Thyroid gland (tissue), 4 donors: ENCODE results near the gene ANAPC10. TPM values are rescaled to one million over a fixed set of nuclear protein-coding genes. Genes with fewer than 3 reads are reported as not detected.

ENCODE experiments used
- DNase-seq, 2 donors: peaks; one replicate each; pipeline ENCODE4 v3.0.0-alpha.2; 2019
- H3K27ac ChIP-seq, 3 donors: fragments of 200-600 bp; sonication (generic); 1 replicate in 2 of 3; 2 replicates in 1 of 3; pipeline ENCODE4 v1.5.1; 2016 to 2019; ENCODE audit warnings: mild to moderate bottlenecking in 1 of 3, moderate library complexity in 1 of 3
- H3K27me3 ChIP-seq: fragments of 200-600 bp; sonication (generic); one replicate; pipeline ENCODE4 v1.5.1; 2019
- H3K36me3 ChIP-seq, 2 donors: fragments of 200-600 bp; sonication (generic); one replicate each; pipeline ENCODE4 v1.5.1; 2016 to 2019
- H3K4me1 ChIP-seq, 2 donors: fragments of 200-600 bp; sonication (generic); one replicate each; pipeline ENCODE4 v1.5.1; 2017 to 2019
- H3K4me3 ChIP-seq, 3 donors: fragments of 200-600 bp; sonication (generic); replicated peaks in 1 of 3; 1 replicate in 2 of 3; 2 replicates in 1 of 3; pipeline ENCODE4 v1.5.1; 2016; ENCODE audit warnings: mild to moderate bottlenecking in 1 of 3
- H3K9me3 ChIP-seq: fragments of 200-600 bp; sonication (generic); one replicate; pipeline ENCODE4 v1.5.1; 2017
- CTCF ChIP-seq, 6 experiments: fragments of 200-600 bp in 3 of 6; fragments of 450-650 bp in 3 of 6; sonication (generic) in 3 of 6; IDR thresholded peaks; one replicate each; pipeline ENCODE4 v1.5.1; 2016 to 2019; ENCODE audit warnings: antibody characterized with exemption in 6 of 6, mild to moderate bottlenecking in 2 of 6, inconsistent platforms in 1 of 6, moderate library complexity in 1 of 6
- POLR2A ChIP-seq, 2 donors: fragments of 450-650 bp; IDR thresholded peaks; one replicate each; pipeline ENCODE4 v1.6.1; 2017; ENCODE audit warnings: antibody characterized with exemption in 2 of 2, mild to moderate bottlenecking in 2 of 2, moderate library complexity in 1 of 2
- WGBS, 2 donors: methylation state at CpG; one replicate each; pipeline ENCODE4 v1.1.5; 2017; 5-methylcytosine and 5-hydroxymethylcytosine counted together
- intact Hi-C: fragments of 100-400 bp; cut with DNase I; formaldehyde crosslinking; loops from one replicate; pipeline ENCODE4 v1.15.1; 2023
- total RNA-seq, 4 donors: library from RNA; depleted of rRNA; stranded (reverse); fragments of >200 nt; gene quantifications; one replicate each; pipeline ENCODE4 v1.2.3, GENCODE V29; 2016

Gene ANAPC10
- total RNA-seq, 4 donors from 2014 or later = 35.1 to 80.8 (median 47.9) TPM

- no peaks in the 10 kb centered on the region for H3K4me1 ChIP-seq
- TF ChIP-seq POLR2A (IDR thresholded peaks at IDR 0.05) (no peak), CTCF (IDR thresholded peaks at IDR 0.05) (no peak)
- DNase-seq = no peak
- intact Hi-C loops = no loop called here
- no peak overlapping the region for H3K27ac ChIP-seq
- no peaks in the 10 kb centered on the region for H3K27me3 ChIP-seq
- no peaks in the 10 kb centered on the region for H3K9me3 ChIP-seq
- no peak overlapping the region for H3K4me3 ChIP-seq
- no peaks in the 10 kb centered on the region for H3K36me3 ChIP-seq
Measured at GRCh38 chr4:145058256-145058655, 39.7 kb downstream of the ANAPC10 start.

- no peak for TF ChIP-seq CTCF (IDR thresholded peaks at IDR 0.05)
- TF ChIP-seq POLR2A (IDR thresholded peaks at IDR 0.05) = no peak
- intact Hi-C loops = no loop called here
- H3K36me3 ChIP-seq = no peaks in the 10 kb centered on the region
- H3K27me3 ChIP-seq = no peaks in the 10 kb centered on the region
- no peak overlapping the region for H3K27ac ChIP-seq
- no peaks in the 10 kb centered on the region for H3K4me1 ChIP-seq
- DNase-seq = no peak
- WGBS, 2 donors = 95 to 96% methylated on average over 6 of the region's 6 CpGs
- no peak overlapping the region for H3K4me3 ChIP-seq
- H3K9me3 ChIP-seq = no peaks in the 10 kb centered on the region
Measured at GRCh38 chr4:145056325-145057130, 41.5 kb downstream of the ANAPC10 start.

- no peak for TF ChIP-seq CTCF (IDR thresholded peaks at IDR 0.05)
- no peak for TF ChIP-seq POLR2A (IDR thresholded peaks at IDR 0.05)
- Histone ChIP-seq H3K9me3 (no peaks in the 10 kb centered on the region), H3K27me3 (no peaks in the 10 kb centered on the region), H3K4me1 (no peaks in the 10 kb centered on the region), H3K36me3 (no peaks in the 10 kb centered on the region), H3K27ac (no peak overlapping the region), H3K4me3 (no peak overlapping the region)
- DNase-seq = no peak
- intact Hi-C loops = no loop called here
- 96 to 98% methylated on average over 5 of the region's 5 CpGs for WGBS, 2 donors
Measured at GRCh38 chr4:145055533-145056257, 42.3 kb downstream of the ANAPC10 start.

GRCh38 chr4:145049241-145049640 lies 48.8 kb downstream of the ANAPC10 start:
- no peaks in the 10 kb centered on the region for H3K9me3 ChIP-seq
- no peak for TF ChIP-seq CTCF (IDR thresholded peaks at IDR 0.05)
- no peak for TF ChIP-seq POLR2A (IDR thresholded peaks at IDR 0.05)
- no peak overlapping the region for H3K4me3 ChIP-seq
- no peaks in the 10 kb centered on the region for H3K4me1 ChIP-seq
- no peaks in the 10 kb centered on the region for H3K27me3 ChIP-seq
- intact Hi-C loops = no loop called here
- H3K27ac ChIP-seq = no peak overlapping the region
- 91 to 96% methylated on average over 1 of the region's 1 CpG for WGBS, 2 donors
- no peaks in the 10 kb centered on the region for H3K36me3 ChIP-seq
- DNase-seq = no peak

GRCh38 chr4:145048817-145049216 lies 49.2 kb downstream of the ANAPC10 start:
- no peak for DNase-seq
- intact Hi-C loops = no loop called here
- Histone ChIP-seq H3K4me1 (no peaks in the 10 kb centered on the region), H3K4me3 (no peak overlapping the region), H3K27me3 (no peaks in the 10 kb centered on the region), H3K27ac (no peak overlapping the region), H3K9me3 (no peaks in the 10 kb centered on the region), H3K36me3 (no peaks in the 10 kb centered on the region)
- TF ChIP-seq CTCF (IDR thresholded peaks at IDR 0.05) = no peak
- no peak for TF ChIP-seq POLR2A (IDR thresholded peaks at IDR 0.05)
